Measurements from ENCODE around the gene KCNK4. TPM values are rescaled to one million over a fixed set of nuclear protein-coding genes. Genes with fewer than 3 reads are reported as not detected.
A peak's percentile ranks its signal among the peaks of the same experiment; 100 is the strongest.

The KCNK4 gene
- total and polyA plus RNA-seq, 2 of the 13 experiments (the other 11 are each of a cell fraction or from before 2014, with no cell fraction given): not detected

- no peak for TF ChIP-seq ZNF549 (CRISPR knock-in tag; IDR thresholded peaks at IDR 0.05)
- no peak for TF ChIP-seq CSRNP2 (CRISPR knock-in tag; conservative IDR thresholded peaks at IDR 0.05; ENCODE audit: low read depth)
- peak; percentile 43; the same call in 1 of the 2 replicates for TF ChIP-seq ZNF607 (CRISPR knock-in tag; IDR thresholded peaks at IDR 0.05; ENCODE audit: borderline replicate concordance)
- TF ChIP-seq, protein P1, sequence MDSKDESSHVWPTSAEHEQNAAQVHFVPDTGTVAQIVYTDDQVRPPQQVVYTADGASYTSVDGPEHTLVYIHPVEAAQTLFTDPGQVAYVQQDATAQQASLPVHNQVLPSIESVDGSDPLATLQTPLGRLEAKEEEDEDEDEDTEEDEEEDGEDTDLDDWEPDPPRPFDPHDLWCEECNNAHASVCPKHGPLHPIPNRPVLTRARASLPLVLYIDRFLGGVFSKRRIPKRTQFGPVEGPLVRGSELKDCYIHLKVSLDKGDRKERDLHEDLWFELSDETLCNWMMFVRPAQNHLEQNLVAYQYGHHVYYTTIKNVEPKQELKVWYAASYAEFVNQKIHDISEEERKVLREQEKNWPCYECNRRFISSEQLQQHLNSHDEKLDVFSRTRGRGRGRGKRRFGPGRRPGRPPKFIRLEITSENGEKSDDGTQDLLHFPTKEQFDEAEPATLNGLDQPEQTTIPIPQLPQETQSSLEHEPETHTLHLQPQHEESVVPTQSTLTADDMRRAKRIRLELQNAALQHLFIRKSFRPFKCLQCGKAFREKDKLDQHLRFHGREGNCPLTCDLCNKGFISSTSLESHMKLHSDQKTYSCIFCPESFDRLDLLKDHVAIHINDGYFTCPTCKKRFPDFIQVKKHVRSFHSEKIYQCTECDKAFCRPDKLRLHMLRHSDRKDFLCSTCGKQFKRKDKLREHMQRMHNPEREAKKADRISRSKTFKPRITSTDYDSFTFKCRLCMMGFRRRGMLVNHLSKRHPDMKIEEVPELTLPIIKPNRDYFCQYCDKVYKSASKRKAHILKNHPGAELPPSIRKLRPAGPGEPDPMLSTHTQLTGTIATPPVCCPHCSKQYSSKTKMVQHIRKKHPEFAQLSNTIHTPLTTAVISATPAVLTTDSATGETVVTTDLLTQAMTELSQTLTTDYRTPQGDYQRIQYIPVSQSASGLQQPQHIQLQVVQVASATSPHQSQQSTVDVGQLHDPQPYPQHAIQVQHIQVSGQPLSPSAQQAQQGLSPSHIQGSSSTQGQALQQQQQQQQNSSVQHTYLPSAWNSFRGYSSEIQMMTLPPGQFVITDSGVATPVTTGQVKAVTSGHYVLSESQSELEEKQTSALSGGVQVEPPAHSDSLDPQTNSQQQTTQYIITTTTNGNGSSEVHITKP (CRISPR knock-in tag; IDR thresholded peaks at IDR 0.05; ENCODE audit: low read depth): no peak
- peak; percentile 89 for TF ChIP-seq NFYB (CRISPR knock-in tag; IDR thresholded peaks at IDR 0.05)
- TF ChIP-seq ZNF10 (CRISPR knock-in tag; IDR thresholded peaks at IDR 0.05; ENCODE audit: borderline replicate concordance, low read depth): no peak
- peak; percentile 51; the same call in 1 of the 2 replicates for TF ChIP-seq ZNF281 (CRISPR knock-in tag; IDR thresholded peaks at IDR 0.05; ENCODE audit: borderline replicate concordance)
- peak; percentile 90 for TF ChIP-seq ATF1 (CRISPR knock-in tag; IDR thresholded peaks at IDR 0.05)
- TF ChIP-seq, protein P2, sequence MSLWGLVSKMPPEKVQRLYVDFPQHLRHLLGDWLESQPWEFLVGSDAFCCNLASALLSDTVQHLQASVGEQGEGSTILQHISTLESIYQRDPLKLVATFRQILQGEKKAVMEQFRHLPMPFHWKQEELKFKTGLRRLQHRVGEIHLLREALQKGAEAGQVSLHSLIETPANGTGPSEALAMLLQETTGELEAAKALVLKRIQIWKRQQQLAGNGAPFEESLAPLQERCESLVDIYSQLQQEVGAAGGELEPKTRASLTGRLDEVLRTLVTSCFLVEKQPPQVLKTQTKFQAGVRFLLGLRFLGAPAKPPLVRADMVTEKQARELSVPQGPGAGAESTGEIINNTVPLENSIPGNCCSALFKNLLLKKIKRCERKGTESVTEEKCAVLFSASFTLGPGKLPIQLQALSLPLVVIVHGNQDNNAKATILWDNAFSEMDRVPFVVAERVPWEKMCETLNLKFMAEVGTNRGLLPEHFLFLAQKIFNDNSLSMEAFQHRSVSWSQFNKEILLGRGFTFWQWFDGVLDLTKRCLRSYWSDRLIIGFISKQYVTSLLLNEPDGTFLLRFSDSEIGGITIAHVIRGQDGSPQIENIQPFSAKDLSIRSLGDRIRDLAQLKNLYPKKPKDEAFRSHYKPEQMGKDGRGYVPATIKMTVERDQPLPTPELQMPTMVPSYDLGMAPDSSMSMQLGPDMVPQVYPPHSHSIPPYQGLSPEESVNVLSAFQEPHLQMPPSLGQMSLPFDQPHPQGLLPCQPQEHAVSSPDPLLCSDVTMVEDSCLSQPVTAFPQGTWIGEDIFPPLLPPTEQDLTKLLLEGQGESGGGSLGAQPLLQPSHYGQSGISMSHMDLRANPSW (CRISPR knock-in tag; IDR thresholded peaks at IDR 0.05; ENCODE audit: borderline replicate concordance): peak; percentile 24; the same call in 1 of the 2 replicates
- TF ChIP-seq, protein P3, sequence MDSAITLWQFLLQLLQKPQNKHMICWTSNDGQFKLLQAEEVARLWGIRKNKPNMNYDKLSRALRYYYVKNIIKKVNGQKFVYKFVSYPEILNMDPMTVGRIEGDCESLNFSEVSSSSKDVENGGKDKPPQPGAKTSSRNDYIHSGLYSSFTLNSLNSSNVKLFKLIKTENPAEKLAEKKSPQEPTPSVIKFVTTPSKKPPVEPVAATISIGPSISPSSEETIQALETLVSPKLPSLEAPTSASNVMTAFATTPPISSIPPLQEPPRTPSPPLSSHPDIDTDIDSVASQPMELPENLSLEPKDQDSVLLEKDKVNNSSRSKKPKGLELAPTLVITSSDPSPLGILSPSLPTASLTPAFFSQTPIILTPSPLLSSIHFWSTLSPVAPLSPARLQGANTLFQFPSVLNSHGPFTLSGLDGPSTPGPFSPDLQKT (CRISPR knock-in tag; IDR thresholded peaks at IDR 0.05; ENCODE audit: borderline replicate concordance): peak; percentile 32; the same call in 1 of the 2 replicates
- TF ChIP-seq ZNF558 (CRISPR knock-in tag; IDR thresholded peaks at IDR 0.05; ENCODE audit: borderline replicate concordance): 0 out of 2 replicates have a peak, but pooled peaks have one; percentile 3
- 0 out of 2 replicates have a peak, but pooled peaks have one; percentile 26 for TF ChIP-seq ZNF543 (CRISPR knock-in tag; IDR thresholded peaks at IDR 0.05)
- TF ChIP-seq, protein P4, sequence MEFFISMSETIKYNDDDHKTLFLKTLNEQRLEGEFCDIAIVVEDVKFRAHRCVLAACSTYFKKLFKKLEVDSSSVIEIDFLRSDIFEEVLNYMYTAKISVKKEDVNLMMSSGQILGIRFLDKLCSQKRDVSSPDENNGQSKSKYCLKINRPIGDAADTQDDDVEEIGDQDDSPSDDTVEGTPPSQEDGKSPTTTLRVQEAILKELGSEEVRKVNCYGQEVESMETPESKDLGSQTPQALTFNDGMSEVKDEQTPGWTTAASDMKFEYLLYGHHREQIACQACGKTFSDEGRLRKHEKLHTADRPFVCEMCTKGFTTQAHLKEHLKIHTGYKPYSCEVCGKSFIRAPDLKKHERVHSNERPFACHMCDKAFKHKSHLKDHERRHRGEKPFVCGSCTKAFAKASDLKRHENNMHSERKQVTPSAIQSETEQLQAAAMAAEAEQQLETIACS (CRISPR knock-in tag; IDR thresholded peaks at IDR 0.05): peak; percentile 46; the same call in 1 of the 2 replicates
Observed at GRCh38 chr11:64317325-64317960, 26.3 kb downstream of the KCNK4 start, which contains the start of gene TRMT112 (continued).

Data from HepG2 (cell line).